K562 (cell line): ENCODE results near the gene DCP1B. TPM values are rescaled to one million over a fixed set of nuclear protein-coding genes. Genes with fewer than 3 reads are reported as not detected.

ENCODE experiments used
- ATAC-seq: fragments of 200-7000 bp; cut with Tn5 transposase; 3 replicates; pipeline ENCODE4 v1.9.1; 2020; ENCODE audit warnings: moderate library complexity
- BruUV-seq: library from RNA; stranded (reverse); fragments of 400-500 nt; replicated peaks from 2 replicates; lab custom pipeline; 2021; lab: Mats Ljungman, UMichigan
- CTCF ChIA-PET: fragments of 300-600 bp; formaldehyde crosslinking; extraction: SDS; loops from one replicate; lab custom pipeline; 2021; ENCODE audit warnings: low intra/inter-chr PET ratio; lab: Yijun Ruan, JAX
- POLR2A ChIA-PET: fragments of 300-600, 350-650 bp; sonication (Branson Sonifier 250); formaldehyde crosslinking; extraction: SDS; loops from one replicate; lab custom pipeline; 2021; ENCODE audit warnings: antibody characterized with exemption, inconsistent platforms; lab: Yijun Ruan, JAX
- DNase-seq, 4 experiments: peaks; one replicate each; pipeline versions ENCODE4 v3.0.0 to v3.0.0-alpha.2; 2011 to 2018; ENCODE audit warnings: low spot score in 3 of 4, mixed read lengths in 3 of 4; ENCODE audit errors: extremely low read depth in 1 of 4
- FAIRE-seq: peaks from 2 replicates; lab custom pipeline; 2011; peaks lifted over from hg19 to GRCh38; lab: Jason Lieb, UNC
- H2AFZ ChIP-seq: 2 replicates; pipeline ENCODE4 v1.6.0; 2011; ENCODE audit warnings: low read depth, low read length, control low read depth, inconsistent platforms
- H3K27ac ChIP-seq: fragments of 200-600 bp; 3 replicates; pipeline ENCODE4 v1.8.0; 2011; ENCODE audit warnings: low read depth, mild to moderate bottlenecking, control low read depth, inconsistent platforms, low read length, moderate library complexity, mixed read lengths; ENCODE audit errors: extremely low read depth
- H3K27me3 ChIP-seq, 2 experiments: fragments of 300-600 bp in 1 of 2; 2 replicates in 1 of 2; 3 replicates in 1 of 2; pipeline versions ENCODE4 v1.6.0 to v1.8.0; 2011; ENCODE audit warnings: inconsistent platforms in 2 of 2, low read length in 2 of 2, mild to moderate bottlenecking in 1 of 2, mixed read lengths in 1 of 2, moderate library complexity in 1 of 2; ENCODE audit not compliant: control insufficient read depth in 2 of 2, insufficient read depth in 2 of 2
- H3K36me3 ChIP-seq: fragments of 300-600 bp; 3 replicates; pipeline ENCODE4 v1.8.0; 2011; ENCODE audit warnings: mild to moderate bottlenecking, low read length, inconsistent platforms; ENCODE audit not compliant: control insufficient read depth, insufficient read depth
- H3K4me1 ChIP-seq, 2 experiments: fragments of 200-600 bp in 1 of 2; replicated peaks in 1 of 2; 2 replicates in 1 of 2; 3 replicates in 1 of 2; pipeline versions ENCODE4 v1.5.1 to v1.8.0; 2011; ENCODE audit warnings: inconsistent platforms in 2 of 2, low read length in 2 of 2, mild to moderate bottlenecking in 1 of 2, mixed read lengths in 1 of 2, moderate library complexity in 1 of 2; ENCODE audit not compliant: control insufficient read depth in 2 of 2, insufficient read depth in 2 of 2
- H3K4me2 ChIP-seq: 2 replicates; pipeline ENCODE4 v1.6.1; 2011; ENCODE audit warnings: low read length, control low read depth, inconsistent platforms, mixed read lengths; ENCODE audit not compliant: insufficient read depth
- H3K4me3 ChIP-seq: fragments of 200-600 bp; sonication (generic), shearing (Covaris generic); 2 replicates; pipeline ENCODE4 v1.5.1; 2016; ENCODE audit warnings: control low read depth, inconsistent platforms
- H3K79me2 ChIP-seq: fragments of 200-600 bp; 3 replicates; pipeline ENCODE4 v1.8.0; 2011; ENCODE audit warnings: low read length, inconsistent platforms; ENCODE audit not compliant: control insufficient read depth, insufficient read depth
- H3K9ac ChIP-seq, 2 experiments: 2 replicates each; pipeline versions ENCODE4 v1.6.0 to v1.6.1; 2011; ENCODE audit warnings: low read depth in 2 of 2, low read length in 2 of 2, control low read depth in 1 of 2, inconsistent platforms in 1 of 2, mild to moderate bottlenecking in 1 of 2, mixed read lengths in 1 of 2; ENCODE audit not compliant: insufficient read depth in 1 of 2
- H3K9me1 ChIP-seq: one replicate; pipeline ENCODE4 v1.6.0; 2011; ENCODE audit warnings: inconsistent platforms, mild to moderate bottlenecking, low read length, moderate library complexity; ENCODE audit not compliant: control insufficient read depth, insufficient read depth
- H3K9me3 ChIP-seq: replicated peaks from 2 replicates; pipeline ENCODE4 v1.5.1; 2011; ENCODE audit warnings: low read depth, low read length, inconsistent platforms; ENCODE audit not compliant: control insufficient read depth, insufficient read depth
- H4K20me1 ChIP-seq: replicated peaks from 2 replicates; pipeline ENCODE4 v1.6.1; 2011; ENCODE audit warnings: low read length, inconsistent platforms, mixed read lengths; ENCODE audit not compliant: control insufficient read depth, insufficient read depth
- HDAC6 ChIP-seq: IDR thresholded peaks from 2 replicates; pipeline ENCODE4 v1.6.1; 2012; ENCODE audit warnings: low read depth, mild to moderate bottlenecking, control low read depth, inconsistent platforms, low read length, moderate library complexity
- KLF13 ChIP-seq: fragments of 450-650 bp; IDR thresholded peaks from 2 replicates; pipeline ENCODE4 v1.6.1; 2016; ENCODE audit warnings: missing genetic modification characterization, low read depth, mild to moderate bottlenecking, missing compliant biosample characterization, moderate library complexity, borderline replicate concordance
- YY1 ChIP-seq, 3 experiments: IDR thresholded peaks; 2 replicates each; pipeline ENCODE4 v1.6.1; 2011; ENCODE audit warnings: low read length in 2 of 3, mild to moderate bottlenecking in 2 of 3, moderate library complexity in 2 of 3, borderline replicate concordance in 1 of 3, control low read depth in 1 of 3, low read depth in 1 of 3; ENCODE audit not compliant: insufficient read depth in 3 of 3, insufficient replicate concordance in 2 of 3, control insufficient read depth in 1 of 3, insufficient read length in 1 of 3; ENCODE audit errors: extremely low read depth in 1 of 3
- WGBS: fragments of 100-300 bp; shearing (Covaris generic); methylation state at CpG from one replicate; pipeline ENCODE4 v1.1.6; 2016; ENCODE audit warnings: low coverage, mixed read lengths; ENCODE audit not compliant: insufficient coverage; ENCODE audit errors: missing lambda C conversion rate; 5-methylcytosine and 5-hydroxymethylcytosine counted together
- in situ Hi-C: fragments of 300-500 bp; cut with MboI; formaldehyde crosslinking; loops from 4 replicates; pipeline ENCODE4 v1.15.0; 2018; ENCODE audit warnings: inconsistent platforms, mixed read lengths
- intact Hi-C: fragments of 100-400 bp; cut with micrococcal nuclease; formaldehyde crosslinking; loops from 2 replicates; pipeline ENCODE4 v1.14.2; 2022
- polyA plus RNA-seq, 8 experiments: library from polyadenylated mRNA; depleted of rRNA in 4 of 8; stranded (reverse) in 5 of 8; unstranded in 3 of 8; fragments of >200 nt; fragmentation: Nextera tagmentation in 2 of 8; fragmentation: Illumina TruSeq in 1 of 8; extraction: Ambion mirVana in 2 of 8; extraction: Trizol in 1 of 8; gene quantifications; 2 replicates each; pipeline versions ENCODE4 v1.2.1 to v1.2.3, GENCODE V29; 2011 to 2014; ENCODE audit warnings: inconsistent platforms in 1 of 8, missing spikeins in 1 of 8
- total RNA-seq, 7 experiments: library from RNA; depleted of rRNA in 6 of 7; stranded (reverse); fragments of >200 nt in 6 of 7; fragmentation: Illumina TruSeq in 2 of 7; extraction: Trizol in 2 of 7; gene quantifications; 2 replicates each; pipeline versions ENCODE4 v1.2.1 to v1.2.3, GENCODE V29; 2011 to 2021; ENCODE audit warnings: low replicate concordance in 1 of 7
- TF ChIP-seq, protein P1 (sequence below): fragments of 450-650 bp; formaldehyde crosslinking; IDR thresholded peaks from 2 replicates; pipeline ENCODE4 v1.4.0; 2020; ENCODE audit warnings: mild to moderate bottlenecking, moderate library complexity
- TF ChIP-seq, protein P2 (sequence below): fragments of 450-650 bp; IDR thresholded peaks from 2 replicates; pipeline ENCODE4 v1.6.1; 2017; ENCODE audit warnings: mild to moderate bottlenecking, moderate library complexity

Gene DCP1B
- total and polyA plus RNA-seq, 9 of the 15 experiments (the other 6 are each of a cell fraction or from before 2014, with no cell fraction given): 0.83 to 7.3 (median 3.4) TPM

DNA sequence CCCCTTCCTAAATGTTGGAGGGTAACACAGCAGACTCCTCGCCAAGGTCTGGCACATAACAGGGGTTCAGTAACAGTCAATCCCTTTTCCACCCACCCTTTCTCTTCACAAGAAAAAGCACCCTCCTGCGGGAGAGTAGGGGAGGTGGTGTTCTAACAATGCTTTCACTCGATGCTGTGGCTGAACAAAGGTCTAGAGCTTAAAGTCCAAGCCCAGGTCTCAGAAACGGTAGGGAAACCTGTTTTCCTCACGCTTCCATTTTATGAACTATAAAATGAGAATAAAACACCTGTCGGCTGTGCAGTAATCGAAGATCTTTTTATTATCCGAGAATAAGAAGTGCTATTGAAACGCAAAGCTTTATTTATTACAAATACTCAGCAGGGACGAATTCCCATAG, 64.9 kb downstream of the DCP1B start:
- FAIRE-seq (no peak), DNase-seq (no peak), ATAC-seq (no peak)
- Histone ChIP-seq H3K79me2 (no peaks in the 10 kb centered on the region), H3K9me1 (no peaks in the 10 kb centered on the region), H3K9ac (no peak overlapping the region), H3K4me3 (no peak overlapping the region), H3K4me1 (no peaks in the 10 kb centered on the region), H3K36me3 (no peaks in the 10 kb centered on the region), H3K4me2 (no peak overlapping the region), H3K9me3 (no peaks in the 10 kb centered on the region), H4K20me1 (no peaks in the 10 kb centered on the region), H3K27ac (no peak overlapping the region), H2AFZ (no peak overlapping the region), H3K27me3 (peaks cover 0 to 6% of the 10 kb centered on the region in 2 experiments; a peak in 1 of 5 replicates)
- ChIA-PET CTCF (interaction anchor here (0.7 to 2.4 kb wide), 3 partner anchors 143 to 305 kb away, joined by 4 to 44 read pairs (median 4); no protein-coding TSS in a partner anchor), POLR2A (interaction anchor here (0.5 to 1.0 kb wide), 3 partner anchors 15 to 1073 kb away, joined by 3 to 5 read pairs (median 3); no protein-coding TSS in a partner anchor)
- WGBS: 43% methylated on average over 10 of the region's 10 CpGs
- TF ChIP-seq KLF13 (no peak), YY1 (IDR thresholded peaks at IDR 0.05; ENCODE audit: borderline replicate concordance in 1 of 3, control insufficient read depth in 1 of 3, extremely low read depth in 1 of 3, insufficient read depth in 3 of 3, insufficient read length in 1 of 3, insufficient replicate concordance in 2 of 3, low read depth in 1 of 3, low read length in 2 of 3) (no peak), HDAC6 (no peak)
- TF ChIP-seq, protein P1, sequence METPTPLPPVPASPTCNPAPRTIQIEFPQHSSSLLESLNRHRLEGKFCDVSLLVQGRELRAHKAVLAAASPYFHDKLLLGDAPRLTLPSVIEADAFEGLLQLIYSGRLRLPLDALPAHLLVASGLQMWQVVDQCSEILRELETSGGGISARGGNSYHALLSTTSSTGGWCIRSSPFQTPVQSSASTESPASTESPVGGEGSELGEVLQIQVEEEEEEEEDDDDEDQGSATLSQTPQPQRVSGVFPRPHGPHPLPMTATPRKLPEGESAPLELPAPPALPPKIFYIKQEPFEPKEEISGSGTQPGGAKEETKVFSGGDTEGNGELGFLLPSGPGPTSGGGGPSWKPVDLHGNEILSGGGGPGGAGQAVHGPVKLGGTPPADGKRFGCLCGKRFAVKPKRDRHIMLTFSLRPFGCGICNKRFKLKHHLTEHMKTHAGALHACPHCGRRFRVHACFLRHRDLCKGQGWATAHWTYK (CRISPR knock-in tag): no peak
- TF ChIP-seq, protein P2, sequence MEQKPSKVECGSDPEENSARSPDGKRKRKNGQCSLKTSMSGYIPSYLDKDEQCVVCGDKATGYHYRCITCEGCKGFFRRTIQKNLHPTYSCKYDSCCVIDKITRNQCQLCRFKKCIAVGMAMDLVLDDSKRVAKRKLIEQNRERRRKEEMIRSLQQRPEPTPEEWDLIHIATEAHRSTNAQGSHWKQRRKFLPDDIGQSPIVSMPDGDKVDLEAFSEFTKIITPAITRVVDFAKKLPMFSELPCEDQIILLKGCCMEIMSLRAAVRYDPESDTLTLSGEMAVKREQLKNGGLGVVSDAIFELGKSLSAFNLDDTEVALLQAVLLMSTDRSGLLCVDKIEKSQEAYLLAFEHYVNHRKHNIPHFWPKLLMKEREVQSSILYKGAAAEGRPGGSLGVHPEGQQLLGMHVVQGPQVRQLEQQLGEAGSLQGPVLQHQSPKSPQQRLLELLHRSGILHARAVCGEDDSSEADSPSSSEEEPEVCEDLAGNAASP: no peak
- BruUV-seq: no TSS peak
- in situ Hi-C loops: loop anchor here (5.0 kb wide), 2 partner anchors 147 to 287 kb away; no protein-coding TSS in a partner anchor
- intact Hi-C loops: no loop called here
